Measurements from ENCODE around the gene PDE8A.
"Not testable (repeated sequence)": the region's sequence is repeated elsewhere in the genome, so short reads cannot be mapped to it uniquely, and the experiment has no call there.

Gene PDE8A

DNA sequence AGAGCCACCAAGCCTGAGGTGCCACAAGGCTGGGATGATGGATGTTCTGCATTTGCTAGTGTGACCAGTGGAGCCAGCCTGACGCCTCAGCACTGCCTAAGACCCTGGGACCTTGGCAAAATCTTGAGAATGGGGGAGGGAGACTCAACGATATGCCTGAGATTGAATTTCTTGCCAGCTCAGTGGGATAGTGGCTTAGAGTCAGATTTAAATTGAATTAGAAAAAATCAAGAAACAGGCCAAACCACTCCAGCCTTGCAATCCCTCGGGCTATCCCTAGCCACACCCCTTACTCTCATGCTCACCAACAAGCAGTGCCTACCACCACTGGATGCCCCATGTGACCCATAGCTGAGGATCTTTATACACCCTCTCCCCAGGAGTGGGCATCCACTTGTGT is 18.7 kb upstream of the PDE8A start:
- no peak for DNase-seq

DNA sequence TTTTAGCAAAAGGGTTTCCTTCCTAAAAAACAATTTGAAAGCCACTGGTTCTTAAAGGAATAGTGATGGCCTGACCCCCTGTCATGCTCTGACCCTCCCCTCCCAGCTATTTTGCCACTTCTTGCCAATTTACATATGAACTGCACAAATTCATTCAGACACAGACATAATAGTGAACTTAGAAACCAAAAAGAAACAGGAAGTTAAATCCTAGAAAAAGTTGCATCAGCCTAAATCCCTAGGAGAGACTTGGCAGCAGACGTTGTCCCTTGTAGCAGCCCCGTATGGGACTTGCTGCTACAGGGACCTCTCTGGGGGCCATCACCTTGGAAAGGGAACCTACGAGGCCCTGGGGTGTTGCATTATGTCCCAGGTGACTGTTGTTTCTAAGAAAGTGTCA is 14.3 kb upstream of the PDE8A start:
- DNase-seq: no peak

DNA sequence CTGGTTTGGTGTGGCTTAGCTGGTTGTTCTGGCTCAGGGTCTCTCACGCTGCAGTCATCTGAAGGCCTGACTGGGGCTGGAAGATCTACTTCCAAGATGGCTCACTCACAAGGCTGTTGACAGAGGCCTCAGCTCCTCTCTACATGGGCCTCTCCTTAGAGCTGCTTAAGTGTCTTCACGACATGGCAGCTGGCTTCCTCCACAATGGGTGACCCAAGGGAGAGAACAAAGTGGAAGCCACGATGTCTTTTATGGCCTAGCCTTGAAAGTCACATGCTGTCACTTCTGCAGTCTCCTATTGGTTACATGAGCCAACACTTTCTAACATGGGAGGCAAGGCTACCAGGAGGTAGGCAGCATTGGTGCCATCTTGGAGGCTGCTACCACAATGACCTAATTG is 13.4 kb upstream of the PDE8A start:
- DNase-seq: no peak

DNA sequence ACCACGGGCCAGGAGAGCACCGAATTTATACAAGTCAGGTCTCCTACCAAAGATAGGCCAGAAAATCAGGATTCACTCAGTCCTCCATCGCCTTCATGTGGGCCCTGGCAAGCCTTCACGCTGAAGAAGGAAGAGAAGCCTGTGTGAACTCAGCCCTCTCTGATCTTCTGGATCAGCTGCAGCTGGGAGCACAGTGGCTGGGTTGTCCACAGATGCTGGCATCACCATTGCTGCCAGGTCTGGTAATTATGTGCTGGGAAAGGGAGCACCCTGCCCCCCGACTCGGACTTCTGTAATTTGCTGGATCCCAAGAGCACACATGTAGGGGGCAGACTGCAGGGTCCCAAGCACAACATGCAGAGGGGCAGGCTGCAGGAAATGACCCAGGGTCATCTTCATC is 12.4 kb upstream of the PDE8A start:
- no peak for DNase-seq

DNA sequence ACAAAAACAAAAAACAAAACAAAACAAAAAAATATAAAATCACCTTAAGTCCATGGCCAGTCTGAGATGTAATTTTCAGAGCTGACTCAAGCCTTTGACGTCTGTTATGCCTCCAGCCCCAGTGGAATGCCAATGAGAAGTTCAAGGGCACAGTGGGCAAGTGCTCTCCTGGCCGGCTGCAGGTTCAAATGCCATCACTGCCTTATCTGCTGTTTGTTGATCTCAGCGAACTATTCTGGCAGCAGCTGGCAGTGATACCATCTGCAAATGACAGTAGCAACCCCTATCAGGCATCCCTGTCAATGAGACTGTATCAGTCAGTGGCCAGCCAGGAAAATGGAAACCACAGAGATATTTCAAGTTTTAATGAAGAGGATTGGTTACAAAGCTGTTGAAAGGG is 10.8 kb upstream of the PDE8A start:
- DNase-seq: no peak

DNA sequence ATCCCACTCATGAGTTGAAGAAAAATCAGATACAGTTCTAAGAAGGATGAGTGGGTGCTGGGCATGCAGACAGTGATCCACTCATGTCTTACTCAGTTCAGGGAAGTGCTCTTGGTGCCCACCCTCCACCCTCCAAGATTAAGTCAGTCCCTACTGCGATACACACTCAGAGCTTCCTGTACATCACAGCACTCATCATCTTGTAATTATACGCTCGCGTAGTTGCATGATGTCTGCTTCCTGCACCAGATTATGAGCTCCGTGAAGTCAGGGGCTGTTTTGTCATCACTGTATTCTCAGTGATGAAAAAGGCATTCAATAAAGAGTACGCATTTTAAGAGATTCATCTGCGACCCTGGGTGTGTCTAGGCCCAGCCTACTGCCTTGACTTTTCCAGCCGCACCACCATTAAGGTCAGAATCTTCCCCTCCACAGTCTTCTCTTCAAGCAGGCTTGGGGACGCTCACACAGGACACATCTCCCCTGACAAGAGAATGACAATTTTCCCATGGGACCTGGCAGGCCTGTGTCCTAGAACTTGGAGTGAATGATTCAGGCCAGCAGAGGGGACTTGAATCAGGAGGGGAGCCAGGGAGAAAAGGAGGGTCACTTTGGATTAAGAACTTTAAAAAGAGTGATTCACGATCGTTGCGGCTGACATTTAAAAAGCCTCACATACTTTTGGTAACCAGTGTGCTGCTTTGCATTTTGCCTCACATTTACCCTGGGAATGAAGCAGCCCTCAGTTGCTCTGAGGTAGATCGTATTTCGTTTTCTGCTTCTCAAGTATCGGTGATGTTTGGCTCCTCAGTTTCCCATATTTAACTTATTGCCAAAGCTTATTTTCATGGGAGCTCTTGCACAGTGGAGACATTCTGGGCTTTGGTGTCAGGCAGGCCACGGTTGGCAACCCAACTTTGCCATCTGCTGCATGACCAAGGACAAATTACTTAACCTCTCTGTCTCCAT is 7.9 kb upstream of the PDE8A start:
- no peak for DNase-seq

DNA sequence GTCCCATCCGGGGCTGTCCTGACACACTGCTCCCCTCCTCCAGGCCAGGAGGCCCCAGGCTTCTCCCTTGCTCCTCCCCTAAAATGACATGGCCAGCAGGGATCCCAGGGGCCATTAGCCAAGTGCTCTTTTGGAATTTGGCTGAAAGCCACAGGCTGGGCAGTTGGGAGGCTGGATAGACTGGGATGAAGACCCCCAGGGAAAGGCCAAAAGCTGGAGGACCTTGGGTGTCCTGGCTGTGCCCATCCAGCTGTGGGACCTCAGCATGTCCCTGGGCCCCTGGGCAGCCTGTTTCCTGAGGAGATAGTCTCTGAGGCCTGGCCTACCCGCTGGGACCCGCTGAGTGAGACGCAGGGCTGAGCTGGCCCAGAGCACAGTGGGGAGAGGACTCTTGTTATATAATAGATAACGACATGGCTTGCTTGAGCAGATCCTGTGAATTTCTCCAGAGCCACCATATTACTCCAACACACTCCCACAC is 5.7 kb upstream of the PDE8A start:
- DNase-seq: no peak

DNA sequence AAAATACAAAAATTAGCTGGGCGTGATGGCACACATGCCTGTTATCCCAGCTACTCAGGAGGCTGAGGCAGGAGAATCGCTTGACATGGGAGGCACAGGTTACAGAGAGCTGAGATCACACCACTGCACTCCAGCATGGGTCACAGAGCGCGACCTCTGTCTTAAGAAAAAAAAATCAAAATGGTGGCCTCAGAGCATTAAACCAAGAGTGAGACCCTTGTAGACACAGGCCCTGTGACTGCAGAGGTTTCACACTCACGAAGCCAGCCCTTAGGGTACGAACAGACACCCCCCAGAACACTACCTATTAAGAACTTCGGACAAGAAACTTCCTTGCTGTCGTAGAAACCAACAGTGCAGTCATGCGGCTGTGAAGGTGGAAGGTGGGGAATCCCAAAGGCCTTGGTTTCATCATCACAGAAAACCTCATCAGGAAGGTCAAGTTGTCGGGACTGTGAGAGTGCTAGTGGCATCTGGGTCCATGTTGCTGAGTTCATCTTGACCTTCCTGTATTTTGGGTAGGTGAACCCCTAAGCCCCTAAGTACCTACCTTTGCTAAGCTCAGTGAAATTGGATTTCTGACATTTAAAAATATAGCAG is 4.8 kb upstream of the PDE8A start:
- no peak for DNase-seq

DNA sequence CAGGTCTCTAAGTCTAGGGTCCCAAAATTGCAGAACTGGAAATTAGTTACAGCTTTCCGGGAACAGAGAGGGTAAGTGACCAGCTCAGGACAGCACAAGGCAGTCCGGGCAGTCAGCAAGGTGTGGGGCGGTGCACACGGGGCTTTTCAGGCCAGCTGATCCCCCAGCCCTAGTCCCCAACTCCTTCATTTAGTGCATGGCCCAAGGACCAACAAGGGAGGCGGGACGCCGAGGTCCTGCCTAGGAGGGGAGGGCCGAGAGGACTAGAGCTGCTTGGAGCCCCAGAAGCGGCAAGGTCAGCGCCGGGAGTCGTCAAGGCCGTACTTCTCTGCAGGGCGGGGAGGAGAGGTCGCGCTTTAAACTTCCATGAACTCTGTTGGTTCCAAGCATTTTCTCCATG is 2.0 kb upstream of the PDE8A start:
- DNase-seq: no peak

DNA sequence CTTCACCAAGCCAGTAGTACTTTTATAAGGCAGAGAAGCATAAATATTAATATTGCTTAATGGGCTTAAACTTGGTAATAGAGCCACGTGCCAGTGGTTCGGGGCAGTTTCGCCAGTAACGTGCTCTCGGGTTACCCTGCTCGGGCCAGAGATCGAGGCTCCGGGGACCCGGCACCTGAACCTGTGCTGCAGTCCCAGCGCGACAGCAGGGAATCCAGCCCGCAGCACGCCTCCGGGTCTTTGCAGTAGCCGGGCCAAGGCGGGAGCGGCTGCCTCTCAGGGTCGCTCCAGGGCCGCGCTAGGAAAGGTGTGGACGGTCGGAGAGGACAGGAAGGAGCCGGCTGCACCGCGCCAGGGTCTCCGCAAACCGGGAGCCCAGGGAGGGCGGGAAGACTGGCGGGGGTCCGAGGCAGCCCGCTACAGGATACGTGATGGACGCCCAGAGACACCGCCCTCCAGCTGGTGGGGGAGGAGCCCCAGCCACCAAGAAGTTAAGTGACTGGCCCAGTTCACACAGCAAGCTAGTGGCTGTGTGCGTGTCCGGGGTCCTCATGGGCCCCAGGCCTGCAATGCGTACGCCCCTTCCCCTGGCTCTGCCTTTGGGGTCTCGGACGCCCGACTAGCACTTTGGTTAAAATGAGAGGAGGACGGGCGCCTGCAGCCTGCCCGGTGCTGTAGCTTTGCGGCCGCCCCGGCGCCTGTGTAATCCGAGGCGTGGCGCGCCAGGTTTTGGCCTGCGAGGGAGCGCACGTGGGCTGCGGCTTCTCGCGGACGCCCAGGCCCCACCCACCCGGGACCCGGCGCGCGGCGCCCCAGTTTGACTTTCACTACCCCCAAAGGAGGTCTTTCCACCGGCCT is 1.2 kb upstream of the PDE8A start:
- DNase-seq: peak; percentile 91

DNA sequence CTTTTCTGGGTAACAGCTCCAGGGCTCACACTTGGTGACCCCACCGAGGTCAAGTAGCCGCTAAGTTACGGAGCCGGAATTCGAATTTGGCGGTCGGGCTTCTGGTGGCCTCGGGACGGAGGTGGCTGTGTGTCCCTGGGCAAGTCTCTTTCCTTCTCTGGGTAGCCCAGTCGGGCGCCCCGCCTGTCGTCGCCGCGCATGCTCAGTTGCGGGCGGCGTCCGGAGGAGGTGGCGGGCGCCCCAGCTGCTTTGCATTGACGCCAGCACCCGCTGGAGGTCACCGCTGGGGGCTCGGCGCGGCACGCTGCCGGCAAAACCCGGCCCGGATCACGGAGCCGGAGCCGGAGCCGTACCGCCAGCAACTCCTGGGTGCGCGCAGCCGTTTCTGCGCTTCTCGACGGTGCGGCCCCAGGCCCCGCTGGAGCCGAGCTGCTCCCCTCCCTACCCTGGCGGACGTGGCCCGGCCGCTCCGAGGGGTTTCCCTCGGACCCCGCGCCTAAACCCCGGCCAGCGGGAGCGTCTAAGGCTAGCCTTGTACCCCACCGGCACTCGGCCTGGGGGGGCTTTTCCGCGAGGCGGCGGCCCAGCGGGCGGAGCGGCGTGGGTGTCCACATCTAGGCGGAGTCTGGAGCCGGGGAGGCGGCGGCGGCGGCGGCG is 474 bp upstream of the PDE8A start:
- DNase-seq: peak; percentile 92

DNA sequence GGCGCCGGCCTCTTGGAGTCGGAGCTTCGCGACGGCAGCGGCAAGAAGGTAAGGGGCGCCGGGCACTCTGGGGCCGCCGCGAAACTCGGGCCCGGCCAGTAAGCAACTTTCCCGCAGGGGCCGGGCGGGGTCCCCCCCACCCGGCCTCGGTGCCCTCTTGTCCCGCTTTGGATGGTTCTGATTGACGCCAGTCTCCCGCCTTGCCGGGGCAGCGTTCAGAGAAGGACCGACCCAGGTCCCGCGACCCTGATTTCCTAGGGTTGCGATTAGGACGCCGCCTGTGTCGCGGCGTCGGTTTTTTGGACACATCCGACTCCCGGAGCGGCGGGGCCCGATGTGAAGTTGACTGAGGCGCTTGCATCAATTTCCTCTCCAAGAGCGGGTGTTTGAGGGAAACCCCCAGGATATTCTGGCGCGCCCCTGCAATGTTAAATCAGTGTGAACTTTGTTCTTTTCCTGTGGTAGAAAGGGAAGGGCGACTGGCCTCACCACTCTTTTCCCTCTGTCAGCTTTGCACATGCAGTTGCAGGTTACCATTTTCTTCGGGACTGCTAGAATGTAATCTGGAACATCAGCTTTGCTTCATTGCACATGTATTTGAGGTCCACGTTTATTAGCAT is 755 bp downstream of the PDE8A start:
- peak; percentile 38 for DNase-seq

DNA sequence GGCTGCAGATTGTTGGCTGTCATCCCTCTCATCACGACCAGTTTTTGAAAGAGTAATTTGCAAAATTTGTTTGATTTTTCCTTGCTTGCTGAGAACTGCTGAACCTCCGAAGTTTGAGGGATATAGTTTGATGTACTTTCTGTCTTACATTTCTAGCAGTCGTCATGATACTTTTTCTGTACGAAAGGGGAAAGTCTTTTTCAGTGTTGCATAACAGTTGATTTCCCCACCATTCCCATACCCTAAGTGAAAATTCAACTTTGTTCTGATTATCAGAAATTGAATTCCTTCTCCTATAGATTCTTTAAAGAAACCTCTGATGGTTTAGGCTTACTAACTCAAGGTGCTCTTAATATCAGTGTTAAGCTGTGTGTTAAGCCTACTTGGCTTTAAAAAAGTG is 1.6 kb downstream of the PDE8A start:
- no peak for DNase-seq

DNA sequence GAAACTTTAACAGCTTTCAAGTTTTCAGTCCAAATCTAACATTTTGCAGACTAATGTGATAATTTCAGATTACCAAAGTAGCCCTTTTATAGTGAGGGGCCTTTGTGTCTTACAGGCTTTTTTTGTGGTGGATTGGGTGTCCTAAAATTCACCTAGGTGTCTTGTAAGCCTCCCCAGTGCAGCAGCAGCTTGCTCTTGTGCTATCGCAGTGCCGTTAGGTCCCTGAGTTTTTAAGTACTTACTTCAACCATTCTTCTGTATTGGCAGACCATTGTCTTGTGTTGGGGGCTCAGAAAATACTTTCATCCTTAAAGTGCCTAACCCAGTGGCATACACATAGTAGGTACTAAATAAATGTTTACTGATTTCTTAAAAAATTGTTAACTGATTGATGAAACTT is 2.1 kb downstream of the PDE8A start:
- no peak for DNase-seq

DNA sequence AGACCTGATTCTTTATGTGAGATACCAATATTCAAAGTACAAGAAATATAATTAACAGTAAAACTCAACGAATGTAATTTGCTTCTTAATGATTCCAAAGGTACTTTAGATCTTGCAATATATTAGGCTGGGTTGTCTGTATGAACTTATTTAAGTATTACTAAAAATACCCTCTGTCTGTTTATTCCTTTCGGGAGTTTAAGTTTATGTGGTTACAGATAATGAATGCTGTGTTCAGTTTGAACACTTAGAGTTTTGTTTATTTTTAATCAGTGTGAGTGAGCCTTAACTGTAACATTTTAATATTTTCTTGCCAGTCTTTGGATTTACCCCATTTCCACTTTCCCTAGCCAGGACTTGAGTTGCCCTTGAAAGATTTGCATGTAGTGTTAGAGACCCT is 3.5 kb downstream of the PDE8A start:
- DNase-seq: no peak

DNA sequence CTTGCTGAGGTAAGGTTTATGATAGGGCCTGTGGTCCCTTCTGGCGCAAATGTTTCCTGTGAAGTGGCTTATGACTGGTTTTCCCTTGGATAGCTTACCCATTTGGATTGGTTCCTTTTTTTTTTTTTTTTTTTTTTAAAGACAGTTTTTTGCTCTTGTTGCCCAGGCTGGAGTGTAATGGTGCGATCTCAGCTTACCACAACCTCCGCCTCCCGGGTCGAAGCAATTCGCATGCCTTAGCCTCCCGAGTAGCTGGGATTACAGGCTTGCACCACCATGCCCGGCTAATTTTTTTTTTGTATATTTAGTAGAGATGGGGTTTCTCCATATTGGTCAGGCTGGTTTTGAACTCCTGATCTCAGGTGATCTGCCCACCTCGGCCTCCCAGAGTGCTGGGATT is 5.7 kb downstream of the PDE8A start:
- not testable (repeated sequence) for DNase-seq

DNA sequence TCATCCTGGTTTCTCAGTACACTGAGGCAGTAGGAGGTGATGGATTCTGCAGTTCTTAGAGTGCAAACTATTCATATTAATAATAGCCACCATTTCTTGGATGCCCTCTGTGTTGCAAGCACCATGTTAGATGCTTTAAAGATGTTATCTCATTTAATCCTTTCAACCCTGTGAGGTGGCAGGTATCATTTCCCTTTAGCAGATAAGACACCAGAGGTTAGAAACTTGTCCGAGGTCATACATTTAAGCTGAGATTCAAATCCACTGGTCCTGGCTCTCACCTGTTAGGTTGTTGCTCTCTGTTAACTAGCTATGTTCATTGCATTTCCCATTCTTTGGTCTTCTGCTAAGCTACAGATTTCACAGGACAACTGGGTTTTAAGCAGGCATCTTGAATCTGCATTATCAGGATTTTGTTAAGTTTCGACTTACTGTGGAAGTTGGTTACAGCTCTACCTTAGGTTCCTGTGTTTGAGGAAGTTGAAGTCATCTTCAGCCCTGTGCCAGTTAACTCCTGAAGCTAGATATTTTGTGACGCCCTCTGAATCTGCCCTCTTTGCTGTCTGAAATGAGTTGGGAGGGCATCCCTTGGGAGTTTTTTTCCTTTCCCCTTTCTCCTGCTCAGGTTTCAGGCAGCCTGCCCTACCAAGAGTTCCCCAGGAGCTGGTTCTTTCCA is 6.4 kb downstream of the PDE8A start:
- no peak for DNase-seq

DNA sequence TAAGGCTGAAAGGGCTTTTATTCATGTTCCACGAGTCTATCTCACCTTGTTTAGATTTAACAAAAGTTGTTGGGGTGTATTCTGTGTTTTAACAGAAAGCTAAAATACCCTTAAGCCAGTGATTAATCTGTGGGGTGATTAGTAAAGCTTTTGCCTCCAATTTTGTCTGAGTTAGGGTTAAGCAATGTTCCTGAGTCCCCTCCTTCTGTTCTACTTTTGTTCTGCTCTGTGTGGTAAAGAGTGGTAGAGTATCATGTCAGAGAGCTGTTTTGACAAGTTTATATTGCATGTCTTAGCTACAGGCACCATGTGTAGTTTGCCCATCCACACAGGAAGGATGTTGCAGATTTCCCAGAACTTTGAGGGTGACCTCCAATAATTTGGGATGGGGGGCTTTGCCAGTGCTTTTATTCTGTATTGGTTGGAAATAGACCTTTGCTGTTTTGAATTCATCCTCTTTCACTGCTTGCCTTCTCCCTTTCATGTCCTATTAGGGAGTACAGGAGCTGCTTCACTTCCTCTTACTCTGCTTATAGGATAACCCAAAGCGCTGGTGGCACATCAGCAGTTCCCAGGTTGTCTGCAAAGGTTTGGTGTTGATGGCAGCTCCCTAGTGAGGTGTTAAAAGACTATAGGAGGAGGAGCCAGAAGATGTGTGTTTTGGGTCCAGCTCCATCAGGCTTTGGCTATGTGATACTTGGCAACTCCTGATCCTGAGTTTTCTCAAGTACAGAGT is 7.4 kb downstream of the PDE8A start:
- DNase-seq: no peak

DNA sequence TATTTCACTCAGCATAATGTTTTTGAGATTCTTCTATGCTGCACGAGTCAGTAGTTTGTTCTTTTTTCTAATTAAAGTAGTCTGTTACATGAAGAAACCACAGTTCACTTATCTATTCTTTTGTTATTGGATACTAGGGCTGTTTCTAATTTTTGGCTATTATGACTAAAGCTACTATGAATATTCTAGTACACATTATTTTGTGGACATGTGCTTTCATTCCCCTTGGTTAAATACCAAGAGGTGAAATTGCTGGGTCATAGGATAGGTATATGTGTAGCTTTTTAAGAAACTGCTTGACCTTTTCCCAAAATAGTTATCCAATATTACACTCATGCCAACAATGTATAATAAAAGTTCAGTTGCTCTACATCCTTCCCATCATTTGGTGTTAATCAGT is 8.9 kb downstream of the PDE8A start:
- no peak for DNase-seq

DNA sequence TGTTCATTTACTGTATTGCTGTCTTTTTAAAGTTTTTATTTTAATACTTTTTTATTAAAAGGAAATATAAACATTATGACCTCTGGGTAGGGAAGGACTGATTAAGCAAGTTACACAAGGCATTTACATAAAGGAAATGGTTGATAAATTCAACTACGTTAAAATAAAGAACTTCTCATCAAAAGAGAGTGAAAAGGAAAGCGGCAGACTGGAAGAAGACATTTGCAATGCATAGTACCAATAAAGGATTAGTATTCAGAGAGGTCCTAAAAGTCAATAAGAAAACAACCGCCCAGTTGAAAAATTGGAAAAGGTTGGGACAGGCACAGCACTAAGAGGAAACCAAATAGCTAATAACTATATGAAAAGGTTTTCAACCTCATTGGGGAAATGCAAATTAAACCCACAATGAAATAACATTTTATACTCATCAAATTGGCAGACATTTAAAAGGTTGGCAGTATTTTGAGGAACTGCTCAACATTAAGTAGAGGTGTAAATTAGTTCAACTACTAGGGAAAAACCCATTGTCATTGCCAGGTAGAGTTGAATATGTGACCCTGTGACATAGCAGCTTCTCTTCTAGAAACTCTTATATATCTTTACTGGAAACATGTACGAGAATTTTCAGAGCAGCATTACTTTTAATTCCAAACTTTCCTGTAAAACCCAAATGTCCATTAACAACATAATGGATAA is 9.5 kb downstream of the PDE8A start:
- no peak for DNase-seq

Data from stimulated activated naive CD4-positive, alpha-beta T cell treated with Interleukin-2 at 50 U/mL for 16 hours (primary cell).